NCI-H2081 treated with DMSO at 0.1 percent for 48 hours (cell line): ENCODE results near the gene TMEM107.

Source experiments
- DNase-seq: peaks from one replicate; lab custom pipeline; 2025; lab: John Stamatoyannopoulos, UW

The TMEM107 gene

DNA sequence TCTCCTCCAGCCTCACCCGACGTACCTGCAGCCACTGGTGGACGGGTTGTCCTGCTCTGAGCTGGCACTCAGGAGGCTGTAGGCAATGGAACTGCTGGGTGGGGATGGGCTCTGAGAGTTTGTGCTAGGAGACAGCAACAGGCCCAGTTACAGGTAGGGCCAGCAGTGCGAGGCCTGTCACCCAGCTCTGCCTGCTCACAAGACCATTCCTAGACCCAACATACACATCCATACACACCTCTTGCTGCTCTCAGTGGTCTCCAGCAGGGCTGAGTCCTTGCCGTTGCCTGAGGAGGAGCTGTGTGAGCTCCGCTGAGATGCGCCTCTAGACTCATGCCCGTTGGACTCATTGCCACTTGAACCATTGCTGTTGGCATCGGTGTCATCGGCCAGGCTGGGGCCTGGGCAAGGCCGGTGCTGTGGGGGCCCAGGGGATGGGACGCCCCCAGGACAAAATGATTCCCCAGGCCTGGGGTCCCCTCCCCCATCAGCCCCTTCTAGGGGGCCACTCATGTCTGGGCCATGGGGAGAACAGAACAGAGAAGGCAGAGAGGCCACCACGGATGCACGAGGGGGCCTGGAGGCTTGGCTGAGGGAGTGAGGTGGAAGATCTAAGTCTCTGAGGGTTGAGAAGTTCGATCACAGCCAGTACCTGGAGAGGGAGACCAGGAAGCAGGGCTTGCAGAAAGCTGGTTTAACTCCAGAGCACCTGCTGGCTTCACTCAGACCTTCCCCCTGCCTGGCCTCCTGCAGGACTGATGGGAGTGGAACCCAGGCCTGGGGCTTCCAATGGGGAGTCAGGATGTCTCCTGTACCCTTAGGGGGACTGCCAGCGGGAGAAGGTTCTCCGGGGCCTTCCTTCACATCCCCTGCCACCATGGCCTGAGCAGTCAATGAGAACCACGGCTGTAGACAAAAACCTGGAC, 25.7 kb downstream of the TMEM107 start:
- no peak for DNase-seq

DNA sequence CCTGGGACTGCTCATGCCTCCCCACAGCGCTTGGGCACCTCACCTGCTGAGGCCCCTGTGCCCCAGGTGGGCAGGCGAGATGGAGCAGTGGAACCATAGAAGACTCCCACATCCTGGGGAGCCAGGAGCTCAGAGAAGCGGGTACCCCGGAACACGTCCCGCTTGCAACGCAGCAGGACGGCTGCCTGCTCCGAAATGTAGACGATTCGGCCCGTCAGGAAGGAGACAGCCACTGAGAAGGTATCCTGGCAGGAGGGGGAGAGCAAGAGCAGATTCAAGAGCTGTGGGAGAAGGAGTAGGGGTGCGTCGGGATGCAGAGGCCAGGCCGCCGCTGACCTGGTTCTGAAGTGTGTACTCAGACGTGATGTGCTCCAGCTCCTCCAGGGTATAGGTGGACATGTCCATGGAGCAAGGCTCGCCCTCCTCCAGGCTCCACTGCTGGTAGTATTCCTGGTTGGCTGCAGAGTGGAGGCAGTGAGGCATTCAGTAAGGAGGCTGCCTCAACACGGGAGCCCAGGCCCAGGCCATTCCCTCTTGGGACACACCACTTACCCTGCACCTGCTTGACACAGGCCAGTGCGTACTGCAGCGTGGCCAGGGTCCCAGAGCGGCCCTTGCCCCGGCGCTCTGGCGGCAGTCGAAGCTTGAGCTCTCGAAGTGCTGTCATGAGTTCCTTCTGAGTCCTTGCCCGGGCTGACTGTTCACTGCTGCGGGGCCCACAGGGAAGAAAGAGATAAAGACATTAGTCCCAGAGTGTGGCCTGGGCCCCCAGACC, 26.6 kb downstream of the TMEM107 start:
- no peak for DNase-seq

DNA sequence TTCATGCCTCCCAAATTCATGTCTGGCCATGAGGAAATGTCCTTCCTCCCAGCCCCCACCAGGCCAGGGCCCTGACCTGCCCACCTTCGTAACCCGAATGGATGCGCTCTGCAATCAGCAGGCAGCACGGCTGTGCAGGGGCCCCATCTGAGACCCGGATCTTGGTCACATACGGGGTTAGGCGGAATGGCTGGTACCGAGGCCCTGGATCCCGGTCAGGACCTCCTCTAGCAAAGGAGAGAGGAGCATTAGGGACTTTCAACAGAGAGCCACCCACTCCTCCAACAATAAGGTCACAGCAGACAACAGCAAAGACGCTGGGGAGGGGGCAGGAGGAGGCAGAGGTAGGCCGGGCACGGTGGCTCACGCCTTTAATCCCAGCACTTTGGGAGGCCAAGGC, 27.6 kb downstream of the TMEM107 start:
- no peak for DNase-seq

DNA sequence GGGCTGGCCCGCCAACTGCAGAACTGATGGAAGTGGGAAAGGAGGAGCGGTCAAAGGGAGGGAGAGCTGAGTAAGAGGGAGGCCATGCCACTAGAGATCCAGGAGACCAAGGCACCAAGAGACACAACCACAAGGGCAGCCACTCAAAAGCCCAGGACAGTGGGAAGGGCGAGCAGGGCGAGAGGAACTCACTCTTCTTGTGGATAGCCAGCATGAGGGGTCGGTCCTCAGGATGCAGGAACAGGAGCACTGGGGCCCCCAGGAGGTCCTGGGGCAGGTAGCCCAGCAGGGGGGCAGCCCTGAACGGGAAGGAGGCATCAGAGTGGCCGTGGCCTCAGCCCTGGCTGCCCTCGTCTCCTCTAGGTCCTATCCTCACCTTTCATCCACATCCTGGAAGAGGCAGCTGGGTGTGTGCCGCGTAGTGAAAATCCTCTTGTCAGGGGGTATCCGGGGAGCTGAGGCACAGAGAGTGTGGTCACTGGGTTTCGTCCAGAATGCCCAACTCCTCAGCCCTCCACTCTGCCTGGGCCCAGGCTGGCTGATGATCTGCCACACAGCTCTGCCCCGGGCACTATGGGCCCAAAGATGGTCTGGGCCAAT, 28.3 kb downstream of the TMEM107 start:
- no peak for DNase-seq

DNA sequence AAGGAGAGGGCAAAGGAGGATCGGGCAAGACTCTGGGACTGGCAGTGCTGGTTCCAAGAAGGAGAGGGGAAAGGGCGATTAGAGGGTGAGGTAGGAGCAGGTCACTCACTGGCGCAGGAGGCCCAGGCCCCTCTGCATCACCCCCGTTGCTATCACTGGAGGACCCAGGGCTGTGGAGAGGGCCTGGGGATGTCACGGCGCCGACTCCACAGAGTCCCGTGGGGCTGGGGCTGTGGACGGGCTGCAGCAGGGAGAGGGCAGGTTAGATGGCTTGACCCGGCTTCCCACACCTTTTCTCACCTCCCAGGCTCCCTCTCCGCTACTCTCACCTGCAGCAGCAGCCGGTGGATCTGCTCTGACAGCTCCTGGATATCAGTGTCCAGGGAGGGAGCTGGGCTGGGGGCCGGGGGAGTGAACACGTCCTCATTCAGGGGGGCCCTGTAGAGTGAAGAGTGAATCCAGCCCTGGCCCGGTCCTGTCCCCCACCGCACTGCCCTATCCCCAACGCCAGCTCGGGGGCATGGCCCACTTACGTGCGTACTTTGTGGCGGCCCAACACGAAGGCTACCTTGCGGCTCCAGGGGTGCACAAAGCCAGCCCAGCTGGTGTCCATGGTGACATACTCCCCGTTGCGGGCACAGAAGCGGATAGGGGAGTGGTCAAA, 28.9 kb downstream of the TMEM107 start:
- DNase-seq: no peak

DNA sequence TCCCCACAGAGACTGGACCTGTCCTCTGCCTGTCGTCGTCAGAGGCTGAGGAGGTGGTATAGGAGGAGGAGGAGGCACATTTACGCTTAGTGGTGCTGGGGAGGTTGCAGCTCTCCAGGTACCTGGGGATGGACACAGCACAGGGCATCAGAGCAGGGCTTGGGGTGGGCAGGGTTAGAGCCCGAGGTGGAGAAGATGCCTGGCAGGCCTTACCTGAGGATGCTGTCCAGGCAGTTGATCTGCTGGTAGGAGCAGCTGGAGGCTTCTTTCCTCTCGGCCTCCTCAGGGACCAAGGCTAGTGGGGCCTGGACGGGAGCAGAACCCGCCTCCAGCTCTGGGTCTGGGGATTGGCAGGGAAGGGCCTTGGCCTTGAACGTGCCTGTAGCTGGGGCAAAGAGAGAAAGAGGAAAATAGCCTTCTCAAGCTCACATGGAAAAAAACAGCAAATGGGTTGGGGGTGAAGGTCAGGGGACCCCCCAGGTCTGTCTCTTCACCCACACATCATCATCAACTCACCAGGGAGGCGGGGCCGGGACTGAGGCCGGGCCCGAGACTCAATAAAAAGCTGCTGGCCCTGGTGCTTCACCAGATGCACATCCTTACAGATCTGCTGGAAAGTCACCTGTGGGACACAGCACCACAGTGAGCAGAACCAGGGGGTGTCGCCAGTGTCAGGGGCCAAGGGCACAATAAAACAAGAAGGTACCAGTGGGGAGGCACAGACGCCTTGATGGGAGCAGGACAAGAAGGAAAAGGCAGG, 29.6 kb downstream of the TMEM107 start:
- DNase-seq: no peak

DNA sequence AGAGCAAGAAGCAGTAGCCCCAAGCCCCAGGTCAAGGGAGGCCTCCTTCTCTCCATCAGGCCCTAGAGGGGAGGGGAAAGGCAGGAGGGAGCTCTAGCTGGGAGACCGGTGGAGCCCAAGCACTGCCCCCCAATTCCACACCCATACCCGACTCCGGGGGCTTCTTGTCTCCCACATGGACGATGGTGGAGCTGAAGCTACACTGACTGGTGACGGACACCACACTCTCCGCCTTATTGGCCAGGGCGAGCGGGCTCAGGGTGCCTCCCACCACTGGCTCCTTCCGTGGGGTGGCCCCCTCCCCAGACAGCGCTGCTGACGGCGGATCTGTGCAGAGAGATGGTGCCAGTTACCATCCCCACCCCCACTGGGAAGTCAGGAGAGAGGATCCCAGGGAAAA, 30.4 kb downstream of the TMEM107 start:
- no peak for DNase-seq

DNA sequence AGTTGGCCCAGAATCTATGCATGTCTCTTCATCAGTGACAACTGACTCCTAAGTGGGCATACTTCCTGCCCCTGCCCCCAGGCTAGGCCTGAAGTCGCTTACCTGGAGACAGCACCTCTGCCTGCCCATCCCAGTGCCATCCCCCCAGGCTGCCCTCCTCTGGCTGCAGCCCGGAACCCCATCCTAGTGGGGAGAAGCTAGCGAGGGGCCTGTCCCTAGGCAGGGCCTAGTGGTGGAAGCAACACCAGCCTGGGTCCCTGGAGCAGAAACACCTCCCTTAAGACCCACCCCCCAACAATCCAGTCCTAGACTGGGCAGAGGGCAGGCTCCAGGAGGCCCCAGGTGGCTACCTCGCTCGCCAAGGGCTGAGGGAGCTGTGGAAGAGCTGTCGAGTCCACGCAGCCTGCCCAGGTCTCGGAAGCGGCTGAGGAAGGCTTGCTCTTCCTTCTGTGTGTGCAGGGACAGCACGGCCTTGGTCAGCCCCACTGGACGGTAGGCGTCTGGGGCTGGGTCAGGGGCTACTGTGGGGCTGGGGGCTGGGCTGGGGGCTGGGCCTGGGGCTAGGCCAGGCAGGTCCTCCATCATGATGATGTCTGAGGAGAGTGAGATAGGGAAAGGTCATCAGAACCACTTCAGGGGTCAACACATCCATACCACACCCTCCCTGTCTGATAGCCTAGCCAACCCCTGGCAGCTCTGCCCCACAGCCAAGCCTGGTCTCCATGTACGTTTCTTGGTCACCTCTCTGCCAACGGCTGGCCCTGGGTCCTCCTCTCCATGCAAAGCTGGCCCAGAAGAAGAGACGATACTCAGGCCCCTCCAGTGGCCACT, 31.6 kb downstream of the TMEM107 start:
- no peak for DNase-seq

DNA sequence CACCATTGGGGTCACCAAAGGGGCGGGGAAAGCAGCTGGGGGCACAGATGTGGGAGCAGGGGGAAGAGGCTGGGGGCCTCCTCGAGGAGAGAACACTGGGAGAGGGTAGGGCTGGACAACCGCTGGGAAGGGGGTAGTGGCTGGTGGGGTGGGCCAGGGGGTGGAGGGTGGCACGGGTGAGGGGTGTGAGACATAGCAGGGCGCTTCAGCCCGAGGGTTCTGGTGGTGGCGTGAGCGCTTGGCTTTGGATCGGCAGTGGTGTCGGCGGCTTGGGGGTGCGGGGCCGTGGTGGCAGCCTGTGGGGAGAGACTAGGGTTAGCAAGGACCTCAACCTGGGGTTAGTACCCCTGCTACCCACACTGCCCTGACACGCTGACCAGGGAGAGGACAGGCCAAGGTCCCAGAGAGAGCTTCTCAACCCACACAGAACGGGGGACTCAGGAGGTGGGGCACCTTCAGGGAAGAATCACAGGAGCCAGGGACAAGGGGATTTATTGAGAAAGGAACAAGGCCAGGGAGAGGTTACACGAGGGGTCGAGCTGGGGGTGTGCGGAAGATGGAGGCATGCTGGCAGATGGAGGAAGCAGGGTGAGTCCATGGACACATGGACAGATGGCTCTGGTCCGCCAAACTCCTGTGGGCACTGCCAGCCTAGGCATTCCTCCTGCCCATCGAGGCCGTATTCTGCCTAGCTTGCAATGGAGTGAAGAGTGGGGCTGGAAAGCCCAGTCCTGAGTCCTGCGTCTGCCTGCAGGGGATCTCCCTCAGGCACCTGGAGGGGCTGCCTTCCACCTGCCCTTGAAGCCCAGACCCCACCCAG, 32.4 kb downstream of the TMEM107 start:
- DNase-seq: no peak

DNA sequence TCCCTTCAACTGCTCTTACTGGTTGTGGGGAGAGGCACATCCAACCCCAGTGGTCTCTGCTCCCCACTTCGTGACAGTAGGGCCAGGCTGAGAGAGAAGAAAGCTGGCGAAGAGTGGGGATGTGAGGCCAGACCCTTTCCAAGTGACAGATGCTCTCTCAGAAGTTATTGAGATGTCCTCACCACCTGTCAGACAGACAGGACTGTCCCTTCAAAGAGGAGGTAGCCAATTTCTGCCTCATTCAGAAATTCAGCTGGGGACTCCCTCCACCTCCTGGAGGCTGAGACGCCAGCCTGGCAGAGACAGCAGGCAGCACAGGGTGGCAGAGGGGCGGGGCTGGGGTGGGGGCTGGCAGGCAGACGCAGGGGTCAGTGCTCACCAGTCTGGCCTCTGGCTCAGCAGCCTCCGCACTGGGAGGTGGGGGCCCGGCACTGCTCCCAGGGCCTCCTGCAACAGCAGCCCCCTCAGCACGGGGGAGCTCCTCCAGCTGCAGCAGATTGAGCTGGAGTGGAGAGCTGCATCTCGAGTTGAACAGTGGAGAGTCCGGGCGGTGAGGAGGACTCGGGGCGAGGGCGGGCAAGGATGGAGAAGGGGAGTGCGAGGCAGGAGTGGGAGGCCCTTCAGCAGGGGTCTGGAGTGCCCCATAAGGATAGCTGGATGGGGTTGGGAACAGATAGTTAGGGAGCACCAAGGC, 33.1 kb downstream of the TMEM107 start:
- DNase-seq: no peak

DNA sequence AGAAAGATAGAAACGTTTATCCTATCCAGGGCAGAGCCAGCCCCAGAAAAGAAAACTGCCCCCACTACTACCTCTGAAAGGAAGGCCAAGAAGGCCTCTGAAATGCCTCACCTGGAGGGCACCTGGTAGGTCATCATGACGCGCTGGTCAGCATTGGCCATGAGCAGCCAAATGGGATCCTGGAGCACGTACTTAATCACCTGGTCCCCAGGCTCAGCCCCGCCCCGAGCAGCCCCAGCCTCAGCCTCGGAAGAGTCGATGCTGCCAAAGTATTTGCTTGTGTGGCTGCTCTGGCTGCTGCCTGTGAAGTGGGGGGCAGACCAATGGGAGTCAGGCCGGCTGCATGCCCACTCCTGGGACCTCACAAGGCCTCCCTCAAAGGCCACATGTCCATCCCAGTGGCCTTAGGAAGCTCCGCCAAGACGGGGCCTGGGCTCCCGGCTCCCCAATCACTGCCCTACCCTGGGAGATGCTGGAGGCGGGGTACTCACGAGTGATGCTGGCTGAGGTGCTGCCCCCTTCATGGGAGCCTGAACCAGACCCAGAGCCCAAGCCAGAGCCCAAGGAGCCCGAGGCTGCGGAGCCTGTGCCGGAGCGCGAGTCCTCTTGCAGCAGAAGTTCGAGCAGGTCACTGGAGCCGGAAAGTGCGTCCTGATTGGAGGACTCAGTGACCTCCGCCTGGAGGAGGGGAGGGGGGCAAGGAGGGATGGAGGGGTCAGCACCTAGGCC, 33.9 kb downstream of the TMEM107 start:
- DNase-seq: no peak

DNA sequence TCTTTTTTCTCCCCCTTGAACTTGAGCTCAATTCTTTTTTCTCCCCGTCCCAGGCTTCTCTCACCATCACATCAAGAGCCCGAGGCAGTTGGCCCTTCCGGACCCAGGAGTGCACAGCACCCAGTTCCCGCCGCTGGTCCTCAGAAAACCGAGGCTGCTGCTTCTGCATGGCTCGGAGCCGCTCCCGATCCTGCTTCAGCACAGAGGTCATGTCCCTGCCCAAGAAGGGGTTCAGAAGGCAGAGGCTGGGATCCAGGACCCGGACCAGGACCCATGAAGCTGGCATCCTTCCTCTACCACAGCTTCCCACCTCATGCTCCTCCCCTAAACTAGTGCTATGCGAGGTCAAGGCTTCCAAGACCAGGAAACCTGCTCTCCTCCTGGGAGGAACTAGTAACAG, 34.4 kb downstream of the TMEM107 start:
- no peak for DNase-seq

DNA sequence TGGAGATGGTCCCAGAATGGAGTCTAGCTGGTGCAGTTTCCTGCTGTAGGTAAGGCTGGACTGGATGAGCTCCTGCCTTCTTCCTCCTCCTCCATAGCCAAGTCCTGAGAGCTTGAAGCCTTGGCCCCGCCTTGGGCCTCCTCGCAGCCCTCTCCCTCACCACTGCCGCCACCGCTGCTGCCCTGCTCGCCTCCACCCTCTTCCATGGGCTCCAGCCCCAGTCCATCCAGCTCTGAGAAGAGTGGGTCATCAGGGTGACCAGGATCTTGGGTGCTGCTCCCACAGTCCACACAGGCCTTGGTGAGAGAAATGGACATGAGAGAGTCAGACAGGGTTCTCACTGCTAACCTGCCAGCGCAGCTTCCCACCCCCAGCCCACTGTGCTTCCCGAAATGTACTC, 35.1 kb downstream of the TMEM107 start:
- DNase-seq: no peak

DNA sequence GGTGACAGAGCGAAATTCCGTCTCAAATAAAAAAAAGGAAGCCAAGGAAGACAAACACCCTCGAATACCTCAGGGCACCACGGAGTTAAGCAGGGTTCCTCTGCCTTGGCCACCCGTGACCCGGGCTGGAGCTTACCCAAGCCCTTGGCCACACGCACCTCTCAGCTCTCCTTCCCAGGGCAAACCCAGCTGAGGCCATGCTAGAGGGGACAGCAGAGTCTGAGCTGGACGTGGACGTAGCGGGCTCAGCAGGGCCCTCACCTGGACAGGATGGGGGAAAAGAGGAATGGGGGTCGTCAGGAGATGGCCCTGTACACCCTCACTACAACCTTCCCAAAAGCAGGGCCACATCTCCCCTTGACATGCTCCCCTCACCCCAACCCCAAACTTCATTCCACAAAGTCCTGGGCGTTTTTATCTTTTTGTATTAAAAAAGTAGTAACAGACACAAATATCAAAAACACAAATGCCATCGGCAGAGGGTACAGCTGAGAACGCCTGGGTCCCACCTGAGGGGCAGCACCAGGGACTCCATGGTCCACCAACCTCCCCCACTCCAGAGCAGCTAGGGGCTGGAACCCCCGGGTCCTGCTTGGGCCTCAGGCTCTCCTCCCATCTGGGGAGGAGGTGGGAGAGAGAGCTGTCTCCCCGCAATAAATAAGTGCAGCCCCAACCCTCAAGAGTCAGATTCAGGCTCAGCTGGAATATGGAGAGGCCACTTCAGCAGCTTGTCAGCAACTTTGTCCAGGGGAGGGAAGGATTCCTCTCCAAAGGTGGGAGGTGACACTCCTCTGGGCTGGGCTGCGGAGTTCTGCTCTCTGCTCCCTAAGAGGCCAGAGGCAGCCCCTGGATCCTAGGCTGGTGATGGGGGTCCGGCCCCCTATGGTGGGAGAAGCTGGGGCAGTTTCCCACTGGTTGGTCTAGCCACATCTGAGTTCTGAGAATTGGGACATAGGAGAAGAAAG, 35.8 kb downstream of the TMEM107 start:
- no peak for DNase-seq

DNA sequence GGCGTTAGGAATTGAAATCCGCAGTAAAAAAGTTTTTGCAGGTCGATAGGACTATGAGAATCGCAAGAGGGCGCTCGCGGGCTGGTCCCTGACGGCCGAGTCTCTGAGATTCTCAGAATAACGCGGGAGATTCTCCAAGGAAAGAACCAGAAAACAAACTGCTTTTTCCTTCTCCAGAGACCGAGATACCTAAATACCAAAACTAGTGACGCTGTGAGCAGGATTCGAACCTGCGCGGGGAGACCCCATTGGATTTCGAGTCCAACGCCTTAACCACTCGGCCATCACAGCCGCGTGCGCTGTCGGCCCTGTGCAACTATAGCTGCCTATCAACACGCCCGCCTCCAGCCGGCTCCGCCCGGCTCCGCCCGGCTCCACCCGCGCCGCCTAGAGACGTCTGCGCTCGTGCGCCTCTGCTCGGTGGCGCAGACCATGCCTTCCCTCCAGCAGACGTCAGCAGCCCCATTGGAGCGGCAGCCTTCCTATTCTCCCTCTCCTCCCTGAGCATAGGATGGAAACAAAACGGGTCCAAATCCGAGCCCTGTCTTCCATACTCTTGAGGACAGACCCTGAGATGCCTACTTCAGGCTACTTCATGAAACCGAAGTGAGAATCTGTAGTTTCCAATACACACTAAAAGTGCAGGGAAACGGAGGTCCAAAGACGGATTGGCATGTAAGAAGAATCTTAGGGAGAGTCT, 37.4 kb downstream of the TMEM107 start:
- peak; percentile 93 for DNase-seq

DNA sequence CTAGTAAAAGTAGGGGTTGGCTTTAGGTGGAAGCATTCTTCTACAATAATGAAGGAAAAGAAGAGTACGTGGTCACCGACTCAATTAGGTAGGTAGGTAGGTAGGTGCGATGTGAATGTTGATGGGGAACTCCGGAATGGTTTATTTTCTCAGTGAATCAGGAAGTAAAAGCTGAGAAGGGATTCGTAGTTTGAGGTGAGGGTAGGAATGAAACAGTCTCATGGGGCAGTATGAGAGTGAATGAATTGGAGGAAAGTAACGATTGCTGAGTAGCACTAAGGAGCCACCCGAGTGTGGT, 37.9 kb downstream of the TMEM107 start:
- no peak for DNase-seq
